CD1c-positive myeloid dendritic cell (primary cell): ENCODE data around the gene KRTAP10-3.
"Not testable (repeated sequence)": the region's sequence is repeated elsewhere in the genome, so short reads cannot be mapped to it uniquely, and the experiment has no call there.

Experiments
- DNase-seq: peaks from one replicate; pipeline ENCODE4 v3.0.0-alpha.2; 2016; ENCODE audit errors: extremely low spot score

KRTAP10-3 gene, protein sequence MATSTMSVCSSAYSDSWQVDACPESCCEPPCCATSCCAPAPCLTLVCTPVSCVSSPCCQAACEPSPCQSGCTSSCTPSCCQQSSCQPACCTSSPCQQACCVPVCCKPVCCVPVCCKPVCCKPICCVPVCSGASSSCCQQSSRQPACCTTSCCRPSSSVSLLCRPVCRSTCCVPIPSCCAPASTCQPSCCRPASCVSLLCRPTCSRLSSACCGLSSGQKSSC

GRCh38 chr21:44558695-44559094 lies at the start of gene KRTAP10-3:
Gene KRTAP10-3, minus strand, starts transcription at chr21:44558795. Its CDS starts 80 bp downstream, at chr21:44558715.
- DNase-seq = no peak

DNA sequence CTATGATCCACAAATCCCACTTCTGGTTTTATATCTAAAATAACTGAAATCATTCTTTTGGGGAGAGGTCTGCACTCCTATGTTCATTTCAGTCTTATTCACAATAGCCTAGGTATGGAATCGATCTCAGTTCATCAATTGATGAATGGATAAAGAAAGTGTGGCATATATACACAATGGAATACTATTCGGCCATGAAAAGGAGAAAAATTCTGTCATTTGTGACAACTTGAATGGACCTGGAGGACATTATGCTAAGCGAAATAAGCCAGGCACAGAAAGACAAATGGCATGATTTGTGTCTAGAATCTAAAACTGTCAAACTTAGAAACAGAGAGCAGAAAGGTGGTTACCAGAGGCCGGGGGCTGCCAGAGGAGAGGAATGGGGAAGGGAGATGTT lies 47.9 kb upstream of the KRTAP10-3 start:
- DNase-seq = no peak

DNA sequence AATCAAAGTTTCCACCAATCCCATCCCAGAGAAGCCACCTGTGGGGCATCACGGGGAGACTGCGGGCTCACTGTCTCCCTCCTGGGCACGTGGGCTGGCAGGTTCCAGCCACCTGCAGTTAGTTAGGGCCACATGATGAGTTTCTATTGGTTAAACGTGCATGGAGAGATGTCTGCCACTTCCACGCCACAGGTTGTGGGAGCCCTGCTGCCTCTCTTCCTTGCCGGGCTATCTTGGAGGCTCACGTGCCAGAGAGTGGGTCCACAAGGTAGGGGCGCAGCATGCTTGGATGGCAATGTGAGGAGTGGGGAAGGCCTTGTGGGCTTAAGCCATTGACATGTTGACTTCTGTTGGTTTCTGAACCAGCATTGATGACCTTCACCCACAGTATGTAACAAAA lies 45.3 kb upstream of the KRTAP10-3 start:
- DNase-seq = no peak

DNA sequence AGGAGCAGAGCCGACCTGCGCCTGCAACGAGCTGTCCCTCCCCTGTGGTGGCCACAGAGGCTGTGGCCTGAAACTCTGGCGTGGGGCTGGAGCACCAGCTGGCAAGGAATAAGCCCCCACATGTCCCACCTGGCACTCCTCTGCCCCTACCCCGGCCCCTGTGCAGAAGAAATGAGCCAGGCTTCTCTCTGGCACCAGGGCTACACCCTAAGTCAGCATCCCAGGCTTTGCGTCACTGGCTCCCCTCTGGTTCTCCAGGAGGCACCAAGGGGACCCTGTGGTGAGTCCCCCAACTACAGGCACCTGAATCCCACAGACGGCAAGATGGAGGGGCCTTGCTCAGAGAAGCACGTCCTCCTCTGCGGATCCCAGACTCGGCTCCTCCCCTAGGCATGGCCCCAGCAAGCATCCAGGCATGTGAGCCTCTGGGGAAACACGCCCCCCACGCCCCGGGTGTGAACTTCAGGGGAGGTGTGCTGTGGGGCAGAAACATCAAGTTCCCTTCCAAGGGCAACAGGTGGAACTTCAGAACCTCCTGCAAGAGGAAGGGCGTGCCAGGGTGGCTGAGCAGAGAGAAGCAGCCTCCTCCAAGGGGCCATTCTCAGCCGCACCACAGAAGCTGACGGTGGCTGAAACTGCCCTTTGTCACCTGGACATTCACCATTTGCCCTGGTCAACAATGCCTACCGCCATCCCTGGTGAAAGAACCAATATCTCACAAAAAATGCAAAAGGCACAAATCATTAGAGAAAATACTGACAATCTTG lies 44.7 kb upstream of the KRTAP10-3 start:
- no peak for DNase-seq

DNA sequence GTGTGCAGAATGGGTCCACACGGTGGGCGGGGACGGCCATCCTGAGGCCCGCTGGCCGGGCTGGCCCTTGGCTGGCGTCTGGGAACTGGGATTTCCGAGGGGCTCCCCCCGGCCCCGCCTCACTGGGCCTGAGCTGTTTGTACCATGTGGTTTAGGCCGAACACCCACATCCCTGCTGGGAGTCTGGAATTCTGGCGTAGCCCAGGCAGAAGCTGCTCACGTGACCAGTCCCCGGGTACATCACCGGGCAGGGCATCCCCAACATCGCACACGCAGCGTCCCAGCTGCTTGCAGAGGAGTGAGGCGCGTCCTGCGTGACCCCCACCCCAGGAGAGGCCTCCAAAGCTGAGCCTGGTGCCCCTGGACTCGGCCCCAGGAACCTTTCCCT lies 43.9 kb upstream of the KRTAP10-3 start:
- DNase-seq = no peak

- no peak for DNase-seq
These were observed 43.2 kb upstream of the KRTAP10-3 start for GRCh38 chr21:44601596-44602462.

GRCh38 chr21:44601091-44601490 lies 42.5 kb upstream of the KRTAP10-3 start:
- not testable (repeated sequence) for DNase-seq

DNA sequence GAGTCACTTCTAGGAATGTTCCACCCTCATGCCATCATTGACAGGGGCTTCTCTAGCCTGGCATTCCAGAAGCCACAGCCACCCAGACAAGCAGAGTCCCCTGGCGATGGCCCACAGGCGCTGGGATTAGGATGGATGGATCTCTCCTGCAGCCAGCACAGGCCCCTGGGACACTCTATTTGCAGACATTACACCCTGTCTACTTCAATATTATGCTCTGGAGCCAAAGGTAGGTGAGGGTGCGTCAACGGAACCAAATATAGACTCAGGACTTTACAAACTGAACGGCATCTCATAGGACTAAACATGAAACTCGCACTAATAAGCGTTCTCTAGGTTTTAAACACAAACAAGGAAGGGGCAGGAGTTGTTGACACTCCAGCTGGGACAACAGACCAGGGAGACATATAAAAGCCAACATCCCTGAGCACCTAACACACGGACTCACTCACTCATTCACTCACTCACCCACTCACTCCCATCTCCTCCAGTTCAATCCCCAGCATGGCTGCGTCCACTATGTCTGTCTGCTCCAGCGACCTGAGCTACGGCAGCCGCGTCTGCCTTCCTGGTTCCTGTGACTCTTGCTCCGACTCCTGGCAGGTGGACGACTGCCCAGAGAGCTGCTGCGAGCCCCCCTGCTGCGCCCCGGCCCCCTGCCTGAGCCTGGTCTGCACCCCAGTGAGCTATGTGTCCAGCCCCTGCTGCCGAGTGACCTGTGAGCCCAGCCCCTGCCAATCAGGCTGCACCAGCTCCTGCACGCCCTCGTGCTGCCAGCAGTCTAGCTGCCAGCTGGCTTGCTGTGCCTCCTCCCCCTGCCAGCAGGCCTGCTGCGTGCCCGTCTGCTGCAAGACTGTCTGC lies 41.8 kb upstream of the KRTAP10-3 start, which contains the start of gene KRTAP10-7:
TSS of gene KRTAP10-7 (plus strand) at position 480 of the 861 bp plus-strand sequence. CDS start at position 505, 25 bp downstream.
- not testable (repeated sequence) for DNase-seq

GRCh38 chr21:44599264-44600029 lies 40.9 kb upstream of the KRTAP10-3 start:
- DNase-seq = no peak

DNA sequence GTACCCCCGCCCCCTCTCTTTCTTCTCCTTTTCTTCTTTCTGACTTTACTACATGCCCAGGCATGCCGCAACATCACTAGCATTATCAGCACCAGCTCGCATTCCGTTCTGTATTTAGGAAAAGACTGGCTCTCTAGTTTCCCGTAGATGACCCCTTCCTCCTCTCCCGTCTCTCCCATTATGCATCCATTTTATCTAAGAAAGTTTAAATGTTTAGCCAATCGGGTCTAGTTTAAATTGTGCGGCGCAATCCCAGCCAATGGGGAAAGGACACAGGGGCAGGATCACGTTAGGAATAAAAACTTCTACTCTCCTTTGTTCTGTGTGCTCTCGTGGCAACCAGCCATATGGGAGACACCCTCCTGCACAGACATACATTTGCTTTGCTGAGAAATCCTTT lies 39.5 kb upstream of the KRTAP10-3 start:
- no peak for DNase-seq

DNA sequence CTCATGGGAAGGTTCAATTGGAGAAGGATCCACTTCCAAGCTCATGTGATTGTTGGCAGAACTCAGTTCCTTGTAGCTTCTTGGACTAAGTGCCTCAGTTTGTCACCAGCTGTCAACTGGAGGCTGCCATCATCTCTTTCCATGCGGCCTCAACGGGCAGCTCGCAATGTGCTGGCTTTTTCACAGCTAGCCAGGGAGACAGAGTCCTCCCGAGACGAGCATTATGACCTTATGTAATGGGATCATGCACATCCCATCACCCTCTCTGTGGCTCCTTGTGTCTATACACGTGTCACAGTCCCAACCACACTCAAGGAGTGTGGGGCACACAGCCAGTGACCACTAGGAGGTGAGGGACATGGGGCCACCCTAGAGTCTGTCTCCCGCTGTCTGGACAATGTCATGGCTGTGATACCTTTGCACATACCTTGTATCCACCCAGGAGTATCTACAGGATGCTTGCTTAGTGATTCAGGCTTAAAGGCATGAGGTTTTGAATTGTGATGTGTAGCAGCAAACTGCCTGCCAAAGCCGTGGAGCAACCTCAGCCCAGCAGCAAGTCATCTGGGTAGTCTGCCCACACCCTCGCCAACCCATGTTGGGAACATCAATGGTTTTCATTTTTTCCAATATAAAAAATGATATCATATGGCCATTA lies 37.6 kb upstream of the KRTAP10-3 start:
- DNase-seq = no peak

- DNase-seq = no peak
These were observed 36.9 kb upstream of the KRTAP10-3 start for GRCh38 chr21:44595524-44595923.

DNA sequence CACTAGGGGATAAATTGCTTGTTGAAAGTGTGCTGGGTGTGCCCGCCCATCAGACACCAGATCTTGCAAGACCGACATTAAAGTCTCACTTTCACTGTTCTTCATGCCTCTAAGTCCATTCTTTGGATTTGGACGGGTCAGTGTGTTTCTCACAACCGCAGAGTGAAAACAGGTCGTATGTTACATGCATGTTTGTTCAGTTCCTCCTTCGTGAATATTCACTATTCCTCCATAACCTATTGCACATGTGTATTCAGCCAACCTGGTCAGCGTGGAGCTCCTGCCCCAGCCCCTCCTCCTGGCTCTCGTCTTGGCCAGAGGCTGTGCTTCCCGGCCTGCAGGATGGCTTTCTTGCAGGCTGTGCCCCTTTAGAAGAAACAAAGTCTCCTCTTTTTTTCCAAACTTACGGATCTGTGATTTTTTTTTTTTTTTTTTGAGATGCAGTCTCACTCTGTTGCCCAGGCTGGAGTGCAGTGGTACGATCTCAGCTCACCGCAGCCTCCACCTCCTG lies 35.9 kb upstream of the KRTAP10-3 start:
- no peak for DNase-seq

- no peak for DNase-seq
These were observed 35.2 kb upstream of the KRTAP10-3 start for GRCh38 chr21:44593598-44594405.

- no peak for DNase-seq
These were observed 34.1 kb upstream of the KRTAP10-3 start, which contains the start of gene KRTAP10-6 for GRCh38 chr21:44592446-44593311. Gene KRTAP10-6, minus strand, starts transcription at chr21:44592505. Its CDS starts 21 bp downstream, at chr21:44592484.

GRCh38 chr21:44591801-44592130 lies 33.2 kb upstream of the KRTAP10-3 start:
- DNase-seq = not testable (repeated sequence)

DNA sequence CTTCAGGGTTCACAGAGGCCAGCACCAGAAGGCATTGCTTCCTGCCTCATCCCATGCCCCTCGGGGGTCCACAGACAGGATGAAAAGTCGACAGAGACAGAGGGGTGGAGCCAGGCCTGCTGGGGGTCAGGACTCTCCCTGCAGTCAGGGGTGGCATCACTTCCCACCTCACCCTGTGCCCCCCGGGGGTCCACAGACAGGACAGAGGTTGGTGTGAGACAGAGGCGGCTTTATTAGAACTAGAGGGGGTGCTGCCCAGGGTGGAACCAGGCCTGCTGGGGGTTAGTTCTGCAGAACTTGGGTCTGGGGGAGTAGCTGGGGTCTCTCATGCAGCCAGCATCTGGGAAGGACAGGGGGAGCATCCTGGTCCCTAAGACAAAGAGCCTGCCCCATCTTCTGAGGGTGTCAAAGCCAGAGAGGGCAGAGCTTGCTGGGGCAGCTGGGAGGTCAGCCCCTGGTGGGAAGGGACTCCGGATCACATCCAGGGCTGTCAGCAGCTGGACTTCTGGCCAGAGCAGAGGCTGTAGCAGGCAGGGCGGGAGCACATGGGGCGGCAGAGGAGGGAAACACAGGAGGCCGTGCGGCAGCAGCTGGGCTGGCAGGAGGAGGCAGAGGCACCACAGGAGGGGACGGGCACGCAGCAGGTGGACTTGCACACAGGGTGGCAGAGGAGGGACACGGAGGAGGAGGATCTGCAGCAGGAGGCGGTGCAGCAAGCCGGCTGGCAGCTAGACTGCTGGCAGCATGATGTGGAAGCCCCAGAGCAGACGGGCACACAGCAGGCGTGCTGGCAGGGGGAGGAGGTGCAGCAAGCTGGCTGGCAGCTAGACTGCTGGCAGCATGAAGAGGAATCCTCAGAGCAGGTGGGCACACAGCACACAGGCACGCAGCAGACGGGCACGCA lies 32.6 kb upstream of the KRTAP10-3 start:
- not testable (repeated sequence) for DNase-seq
